ENCODE results near the gene PKMYT1.

GRCh38 chr16:2925951-2926649, 54.1 kb downstream of the PKMYT1 start:
- TF ChIP-seq CTCF (IDR thresholded peaks at IDR 0.05) (no peak), POLR2A (IDR thresholded peaks at IDR 0.05) (no peak)
